ENCODE results near the gene KIF5C.

Gene KIF5C

DNA sequence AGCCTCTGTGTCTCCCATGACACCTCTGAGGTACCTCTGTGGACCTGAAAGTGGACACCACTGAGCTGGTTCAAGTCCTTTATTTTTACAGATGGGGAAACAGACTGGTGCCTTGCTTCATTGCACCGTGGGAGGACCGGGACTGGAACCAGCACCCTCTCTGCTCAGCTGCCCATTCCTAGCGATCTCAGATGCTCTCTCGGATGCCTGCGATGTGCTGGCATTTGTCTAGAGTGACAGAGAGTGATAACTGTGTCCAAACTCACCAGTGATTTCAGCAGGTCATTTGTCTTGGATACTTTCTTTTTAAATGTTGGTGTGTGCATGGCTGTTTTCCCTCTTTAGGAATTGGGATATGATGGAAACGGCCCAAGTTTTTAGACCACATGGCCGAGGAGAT lies 133.4 kb downstream of the KIF5C start:
- H3K27ac ChIP-seq, result no peak overlapping the region
- TF ChIP-seq, protein P1, sequence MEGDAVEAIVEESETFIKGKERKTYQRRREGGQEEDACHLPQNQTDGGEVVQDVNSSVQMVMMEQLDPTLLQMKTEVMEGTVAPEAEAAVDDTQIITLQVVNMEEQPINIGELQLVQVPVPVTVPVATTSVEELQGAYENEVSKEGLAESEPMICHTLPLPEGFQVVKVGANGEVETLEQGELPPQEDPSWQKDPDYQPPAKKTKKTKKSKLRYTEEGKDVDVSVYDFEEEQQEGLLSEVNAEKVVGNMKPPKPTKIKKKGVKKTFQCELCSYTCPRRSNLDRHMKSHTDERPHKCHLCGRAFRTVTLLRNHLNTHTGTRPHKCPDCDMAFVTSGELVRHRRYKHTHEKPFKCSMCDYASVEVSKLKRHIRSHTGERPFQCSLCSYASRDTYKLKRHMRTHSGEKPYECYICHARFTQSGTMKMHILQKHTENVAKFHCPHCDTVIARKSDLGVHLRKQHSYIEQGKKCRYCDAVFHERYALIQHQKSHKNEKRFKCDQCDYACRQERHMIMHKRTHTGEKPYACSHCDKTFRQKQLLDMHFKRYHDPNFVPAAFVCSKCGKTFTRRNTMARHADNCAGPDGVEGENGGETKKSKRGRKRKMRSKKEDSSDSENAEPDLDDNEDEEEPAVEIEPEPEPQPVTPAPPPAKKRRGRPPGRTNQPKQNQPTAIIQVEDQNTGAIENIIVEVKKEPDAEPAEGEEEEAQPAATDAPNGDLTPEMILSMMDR (IDR thresholded peaks at IDR 0.05), result no peak
- TF ChIP-seq ZFX (IDR thresholded peaks at IDR 0.05; ENCODE audit: borderline replicate concordance), result no peak

DNA sequence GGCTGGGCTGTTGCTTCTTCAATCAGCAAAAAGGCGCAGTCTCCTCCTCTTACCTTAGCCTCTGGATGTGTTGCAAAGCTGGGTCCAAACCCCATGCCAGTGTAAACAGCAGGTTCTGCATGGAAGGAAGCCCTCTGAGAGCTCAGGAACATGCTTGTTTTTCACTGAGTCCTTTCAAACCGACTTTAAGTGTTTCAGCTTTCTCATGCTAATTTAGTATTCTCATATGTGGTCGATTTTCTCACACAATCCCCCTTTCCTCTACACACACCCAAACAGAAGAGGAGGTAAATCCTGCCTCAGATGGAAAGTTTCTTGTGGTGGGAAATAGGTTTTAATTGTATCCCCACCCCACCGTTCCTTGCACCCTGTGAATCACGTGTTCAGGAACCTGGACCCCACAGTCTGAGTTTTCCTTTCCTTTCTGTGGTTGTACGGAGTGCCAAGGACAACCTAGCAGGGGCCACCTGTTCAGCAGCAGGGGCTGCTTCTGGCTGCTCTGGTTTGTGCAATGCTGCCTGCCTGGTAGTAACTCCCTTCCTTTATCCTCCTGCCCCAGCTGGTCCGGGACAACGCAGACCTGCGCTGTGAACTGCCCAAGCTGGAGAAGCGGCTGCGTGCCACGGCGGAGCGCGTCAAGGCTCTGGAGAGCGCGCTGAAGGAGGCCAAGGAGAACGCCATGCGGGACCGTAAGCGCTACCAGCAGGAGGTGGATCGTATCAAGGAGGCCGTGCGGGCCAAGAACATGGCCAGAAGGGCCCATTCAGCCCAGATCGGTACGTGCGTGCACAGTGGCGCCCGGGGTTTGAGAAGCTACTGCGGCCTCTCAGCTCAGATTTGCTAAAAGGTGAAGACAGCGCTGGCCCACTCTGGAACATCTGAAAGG lies 134.8 kb downstream of the KIF5C start:
- H3K27ac ChIP-seq, result no peak overlapping the region
- no peak for TF ChIP-seq ZFX (IDR thresholded peaks at IDR 0.05; ENCODE audit: borderline replicate concordance)
- TF ChIP-seq, protein P1 (IDR thresholded peaks at IDR 0.05), result no peak

DNA sequence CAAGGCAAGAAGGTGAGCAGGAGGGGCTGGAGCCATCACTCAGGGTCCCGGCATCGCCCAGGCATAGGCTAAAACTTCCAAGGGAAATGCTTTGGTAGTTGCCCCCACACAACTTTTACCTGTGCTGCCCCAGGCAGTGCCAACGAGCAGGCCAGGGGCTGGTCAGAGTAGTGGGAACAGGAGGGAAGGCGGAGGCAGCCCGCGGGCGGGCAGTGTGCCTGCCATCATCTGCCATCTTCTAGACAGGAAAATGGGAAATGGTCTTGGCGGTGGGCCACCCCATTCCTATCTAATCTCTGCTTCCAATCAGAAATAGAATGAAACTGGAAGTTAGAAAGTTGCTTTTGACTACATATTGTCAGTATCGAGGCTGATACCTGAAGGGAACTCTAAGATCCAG lies 137.5 kb downstream of the KIF5C start:
- TF ChIP-seq ZFX (IDR thresholded peaks at IDR 0.05; ENCODE audit: borderline replicate concordance), result no peak
- TF ChIP-seq, protein P1 (IDR thresholded peaks at IDR 0.05), result no peak
- H3K27ac ChIP-seq, result no peak overlapping the region

DNA sequence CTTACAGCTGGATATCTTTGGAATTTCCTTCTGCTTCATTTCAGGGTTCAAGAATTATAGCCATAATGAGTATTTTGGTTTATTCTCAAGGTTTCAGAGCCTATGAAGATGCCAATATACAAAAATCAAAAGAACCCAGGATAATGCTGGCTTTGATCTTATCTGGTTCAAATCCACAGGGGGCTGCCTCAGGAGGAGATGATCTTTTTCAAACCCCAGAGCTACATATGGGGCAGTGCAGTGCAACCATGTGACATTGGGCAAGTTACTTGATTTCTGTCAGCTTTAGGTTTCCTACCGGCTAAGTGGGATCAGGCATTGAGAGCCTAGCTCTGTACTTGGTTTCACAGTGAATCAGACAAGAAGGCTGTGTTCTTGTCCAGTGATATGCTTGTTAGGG lies 140.5 kb downstream of the KIF5C start:
- no peak for TF ChIP-seq ZFX (IDR thresholded peaks at IDR 0.05; ENCODE audit: borderline replicate concordance)
- TF ChIP-seq, protein P1 (IDR thresholded peaks at IDR 0.05), result no peak
- H3K27ac ChIP-seq, result no peak overlapping the region

DNA sequence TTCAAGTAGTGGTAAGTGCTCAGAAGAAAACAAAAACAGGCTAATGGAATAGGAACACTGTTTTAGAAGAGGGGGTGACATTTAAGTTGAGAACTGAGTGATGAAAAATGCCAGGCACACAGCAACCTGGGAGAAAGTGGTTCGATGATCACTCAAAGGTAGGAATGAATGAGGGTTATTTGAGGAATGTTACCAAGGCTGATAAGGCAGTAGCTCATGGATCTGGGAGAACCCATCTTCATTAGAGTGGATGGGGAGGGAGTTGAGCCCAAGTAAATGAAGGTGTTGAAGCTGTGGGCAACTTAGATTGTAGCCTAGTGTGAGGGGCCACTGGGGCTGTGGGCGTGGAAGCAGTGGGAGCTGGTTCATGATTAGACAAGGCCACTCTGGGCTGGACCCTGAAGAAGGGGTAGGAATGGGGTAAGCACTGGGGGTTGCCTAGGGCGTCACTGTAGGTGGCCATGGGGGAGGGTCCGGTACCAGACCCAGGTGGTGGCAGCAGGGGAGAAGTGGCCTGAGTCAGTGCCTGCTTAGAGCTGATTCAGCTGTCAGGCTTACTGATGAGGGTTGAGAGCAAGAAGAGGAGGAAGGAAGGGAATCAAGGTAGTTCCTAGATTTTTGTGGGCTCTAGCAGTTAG lies 141.0 kb downstream of the KIF5C start:
- no peak overlapping the region for H3K27ac ChIP-seq
- no peak for TF ChIP-seq ZFX (IDR thresholded peaks at IDR 0.05; ENCODE audit: borderline replicate concordance)
- TF ChIP-seq, protein P1 (IDR thresholded peaks at IDR 0.05), result no peak

DNA sequence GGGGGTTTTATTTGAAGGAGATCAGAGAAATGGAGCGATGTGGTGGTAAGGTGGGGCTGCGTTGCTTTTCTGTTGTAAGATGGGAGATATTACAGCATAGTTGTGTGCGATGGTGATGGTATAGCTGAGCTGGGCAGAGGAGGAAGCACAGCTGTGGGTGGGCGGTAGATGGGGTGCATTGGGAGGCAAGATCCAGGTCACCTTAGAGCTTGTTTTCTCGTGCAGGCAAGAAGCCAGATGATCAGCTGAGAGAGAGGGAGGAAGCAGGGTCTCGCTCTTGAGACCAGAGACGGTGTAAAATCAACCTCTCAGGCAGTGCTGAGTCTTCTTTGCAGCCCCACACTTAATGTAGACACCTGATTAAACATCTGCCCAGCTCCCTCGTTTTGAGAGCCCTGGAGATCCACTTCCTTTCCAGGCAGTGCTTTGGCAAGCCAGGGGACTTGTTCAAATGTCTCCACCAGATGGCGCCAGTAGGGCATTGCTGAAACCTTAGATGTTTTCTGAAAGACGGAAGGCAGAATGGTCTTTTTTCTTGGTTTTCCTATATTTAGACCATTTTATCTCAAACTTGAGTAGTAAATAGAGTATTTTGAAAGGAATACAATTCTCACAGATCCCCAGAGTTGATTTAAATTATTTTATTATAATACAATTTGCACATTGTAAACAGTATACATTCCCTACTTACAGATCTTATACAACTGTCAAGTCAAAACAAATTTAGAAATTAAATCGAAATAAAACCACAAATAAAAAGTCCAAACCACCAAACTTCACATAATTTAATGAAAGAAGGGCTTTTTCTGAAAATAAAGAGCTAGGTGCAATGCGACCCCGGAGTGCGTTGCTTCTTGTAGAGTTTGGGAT lies 142.3 kb downstream of the KIF5C start:
- H3K27ac ChIP-seq, result no peak overlapping the region

More for the DNA sequence above, 142.3 kb downstream of the KIF5C start:
- TF ChIP-seq, protein P1 (IDR thresholded peaks at IDR 0.05), result peak; percentile 77
- TF ChIP-seq ZFX (IDR thresholded peaks at IDR 0.05; ENCODE audit: borderline replicate concordance), result no peak
